Gastroesophageal sphincter (tissue), 3 donors: Measurements from ENCODE around the gene FNTB.
"Not testable (repeated sequence)": the region's sequence is repeated elsewhere in the genome, so short reads cannot be mapped to it uniquely, and the experiment has no call there.

ENCODE experiments used
- POLR2AphosphoS5 ChIP-seq: sonication (generic); formaldehyde crosslinking; IDR thresholded peaks from one replicate; pipeline ENCODE4 v1.6.1; 2017; ENCODE audit warnings: antibody characterized with exemption
- TF ChIP-seq, protein P1 (sequence below), 4 experiments: fragments of 200-600 bp in 2 of 4; fragments of 450-650 bp in 2 of 4; sonication (generic) in 1 of 4; IDR thresholded peaks; one replicate each; pipeline ENCODE4 v1.5.1; 2017 to 2019; ENCODE audit warnings: antibody characterized with exemption in 4 of 4, mild to moderate bottlenecking in 2 of 4, moderate library complexity in 2 of 4

DNA sequence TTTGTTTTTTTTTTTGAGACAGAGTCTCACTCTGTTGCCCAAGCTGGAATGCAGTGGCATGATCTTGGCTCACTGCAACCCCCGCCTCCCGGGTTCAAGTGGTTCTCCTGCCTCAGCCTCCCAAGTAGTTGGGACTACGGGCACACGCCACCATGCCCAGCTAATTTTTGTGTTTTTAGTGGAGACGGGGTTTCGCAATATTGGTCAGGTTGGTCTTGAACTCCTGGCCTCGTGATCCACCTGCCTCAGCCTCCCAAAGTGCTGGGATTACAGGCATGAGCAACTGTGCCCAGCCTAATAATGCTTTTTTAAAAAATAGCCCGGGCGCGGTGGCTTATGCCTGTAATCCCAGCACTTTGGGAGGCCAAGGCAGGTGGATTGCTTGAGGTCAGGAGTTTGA is 44.6 kb downstream of the FNTB start:
- TF ChIP-seq, protein P1, sequence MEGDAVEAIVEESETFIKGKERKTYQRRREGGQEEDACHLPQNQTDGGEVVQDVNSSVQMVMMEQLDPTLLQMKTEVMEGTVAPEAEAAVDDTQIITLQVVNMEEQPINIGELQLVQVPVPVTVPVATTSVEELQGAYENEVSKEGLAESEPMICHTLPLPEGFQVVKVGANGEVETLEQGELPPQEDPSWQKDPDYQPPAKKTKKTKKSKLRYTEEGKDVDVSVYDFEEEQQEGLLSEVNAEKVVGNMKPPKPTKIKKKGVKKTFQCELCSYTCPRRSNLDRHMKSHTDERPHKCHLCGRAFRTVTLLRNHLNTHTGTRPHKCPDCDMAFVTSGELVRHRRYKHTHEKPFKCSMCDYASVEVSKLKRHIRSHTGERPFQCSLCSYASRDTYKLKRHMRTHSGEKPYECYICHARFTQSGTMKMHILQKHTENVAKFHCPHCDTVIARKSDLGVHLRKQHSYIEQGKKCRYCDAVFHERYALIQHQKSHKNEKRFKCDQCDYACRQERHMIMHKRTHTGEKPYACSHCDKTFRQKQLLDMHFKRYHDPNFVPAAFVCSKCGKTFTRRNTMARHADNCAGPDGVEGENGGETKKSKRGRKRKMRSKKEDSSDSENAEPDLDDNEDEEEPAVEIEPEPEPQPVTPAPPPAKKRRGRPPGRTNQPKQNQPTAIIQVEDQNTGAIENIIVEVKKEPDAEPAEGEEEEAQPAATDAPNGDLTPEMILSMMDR (IDR thresholded peaks at IDR 0.05): not testable (repeated sequence)
- TF ChIP-seq POLR2AphosphoS5: not testable (repeated sequence)
